Measurements from ENCODE around the gene TAS2R60.
"Not testable (repeated sequence)": the region's sequence is repeated elsewhere in the genome, so short reads cannot be mapped to it uniquely, and the experiment has no call there.

The TAS2R60 gene, protein sequence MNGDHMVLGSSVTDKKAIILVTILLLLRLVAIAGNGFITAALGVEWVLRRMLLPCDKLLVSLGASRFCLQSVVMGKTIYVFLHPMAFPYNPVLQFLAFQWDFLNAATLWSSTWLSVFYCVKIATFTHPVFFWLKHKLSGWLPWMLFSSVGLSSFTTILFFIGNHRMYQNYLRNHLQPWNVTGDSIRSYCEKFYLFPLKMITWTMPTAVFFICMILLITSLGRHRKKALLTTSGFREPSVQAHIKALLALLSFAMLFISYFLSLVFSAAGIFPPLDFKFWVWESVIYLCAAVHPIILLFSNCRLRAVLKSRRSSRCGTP

DNA sequence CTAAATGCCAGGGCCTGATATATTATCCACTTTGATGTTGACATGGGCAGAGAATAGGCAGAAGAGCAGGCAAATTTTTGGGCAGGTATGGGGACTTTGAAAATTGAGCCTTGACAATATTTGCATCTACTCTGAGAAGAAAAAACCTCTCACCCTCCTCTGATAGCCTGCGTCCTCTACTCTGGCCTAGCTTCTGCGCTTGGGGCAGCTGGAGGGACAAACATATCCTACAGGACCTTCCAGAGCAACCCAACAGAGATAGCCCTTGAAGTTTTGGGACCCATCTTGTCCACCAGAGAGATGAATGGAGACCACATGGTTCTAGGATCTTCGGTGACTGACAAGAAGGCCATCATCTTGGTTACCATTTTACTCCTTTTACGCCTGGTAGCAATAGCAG lies at the start of gene TAS2R60:
TSS of gene TAS2R60 (plus strand) at position 301 of the 400 bp plus-strand sequence. CDS start at position 301, 0 bp downstream.
- no peak for TF ChIP-seq ZNF274 (IDR thresholded peaks at IDR 0.05; ENCODE audit: low read depth, low read length)
- H3K4me3 ChIP-seq (ENCODE audit: low read length): no peak within 1 kb of the TSS

DNA sequence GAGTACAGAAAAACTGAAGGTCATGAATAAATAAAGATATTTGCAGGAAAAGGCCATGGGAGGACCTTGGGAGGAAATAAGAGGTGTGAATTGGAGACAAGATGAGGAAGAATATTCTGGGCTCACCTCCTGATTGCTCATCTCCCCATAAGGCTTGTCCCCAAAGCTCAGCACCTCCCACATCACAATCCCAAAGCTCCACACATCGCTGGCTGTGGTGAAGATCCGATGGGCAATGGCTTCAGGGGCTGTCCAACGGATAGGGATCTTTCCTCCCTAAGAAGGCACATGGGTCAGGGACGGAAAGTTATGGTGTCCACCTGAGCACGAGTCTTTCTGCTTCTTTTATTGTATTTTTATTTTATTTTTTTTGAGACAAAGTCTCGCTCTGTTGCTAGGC lies 49.2 kb upstream of the TAS2R60 start:
- no peak overlapping the region for H3K4me3 ChIP-seq (ENCODE audit: low read length)
- no peak for TF ChIP-seq ZNF274 (IDR thresholded peaks at IDR 0.05; ENCODE audit: low read depth, low read length)

DNA sequence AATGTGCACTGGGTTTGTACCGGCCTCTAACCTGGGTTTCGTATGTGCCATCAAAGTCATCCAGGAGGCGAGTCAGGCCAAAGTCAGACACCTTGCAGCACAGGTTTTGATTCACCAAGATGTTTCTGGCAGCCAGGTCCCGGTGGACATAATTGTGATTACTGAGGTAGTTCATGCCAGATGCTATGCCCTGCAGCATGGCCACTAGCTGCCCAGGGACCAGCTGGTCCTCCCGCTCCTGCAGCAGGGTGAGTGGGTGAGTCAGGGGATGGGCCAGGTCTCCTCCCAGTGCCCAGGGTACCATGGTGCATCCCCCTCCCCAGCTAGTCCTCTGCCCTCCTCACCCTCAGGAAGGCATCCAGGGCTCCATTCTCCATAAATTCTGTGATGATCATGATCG lies 48.5 kb upstream of the TAS2R60 start:
- H3K4me3 ChIP-seq (ENCODE audit: low read length): no peak overlapping the region
- no peak for TF ChIP-seq ZNF274 (IDR thresholded peaks at IDR 0.05; ENCODE audit: low read depth, low read length)

DNA sequence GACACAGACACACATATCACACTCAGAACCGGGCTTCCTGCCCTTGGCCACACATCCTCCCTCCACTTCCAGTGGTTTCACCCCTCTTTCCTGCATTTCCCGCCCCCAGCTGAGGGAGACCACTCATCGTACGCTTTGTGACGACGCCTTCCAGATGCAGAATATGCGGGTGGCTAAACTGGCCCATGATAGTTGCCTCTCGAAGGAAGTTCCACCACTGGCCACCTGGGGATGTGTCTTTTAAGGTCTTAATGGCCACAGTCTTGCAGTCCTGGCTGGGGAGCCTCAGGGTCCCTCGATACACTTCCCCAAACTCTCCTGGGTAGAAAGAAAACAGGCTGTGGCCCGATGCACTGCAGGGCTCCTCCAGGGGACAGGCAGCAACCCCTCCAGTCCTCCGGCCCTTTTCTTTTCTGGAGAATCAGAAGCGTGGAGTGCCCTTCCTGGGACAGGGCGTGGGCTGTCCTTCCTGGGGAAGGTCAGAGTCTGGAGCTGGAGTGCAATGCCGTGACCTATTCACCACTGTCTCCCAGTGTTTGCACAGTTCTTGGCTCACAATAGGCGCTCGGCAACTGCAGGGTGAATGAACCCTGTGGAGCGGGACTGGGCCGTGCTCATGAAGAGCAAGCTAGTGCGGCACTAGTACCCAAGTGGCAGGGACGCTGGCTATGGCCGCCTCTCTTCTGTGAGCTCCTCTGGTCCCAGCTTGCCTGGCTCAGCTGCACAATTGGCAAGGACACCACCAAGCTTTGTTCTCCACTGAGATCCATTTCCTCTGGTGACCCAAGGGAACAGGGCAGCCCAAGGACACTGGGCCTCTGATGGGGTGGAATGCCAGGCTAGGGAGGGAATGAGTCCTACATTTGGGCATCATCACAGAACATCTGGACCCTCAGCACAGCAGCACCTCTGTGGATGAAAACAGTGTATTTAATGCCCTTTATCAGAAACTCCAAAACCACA lies 47.8 kb upstream of the TAS2R60 start:
- TF ChIP-seq ZNF274 (IDR thresholded peaks at IDR 0.05; ENCODE audit: low read depth, low read length): no peak
- H3K4me3 ChIP-seq (ENCODE audit: low read length): no peak overlapping the region

DNA sequence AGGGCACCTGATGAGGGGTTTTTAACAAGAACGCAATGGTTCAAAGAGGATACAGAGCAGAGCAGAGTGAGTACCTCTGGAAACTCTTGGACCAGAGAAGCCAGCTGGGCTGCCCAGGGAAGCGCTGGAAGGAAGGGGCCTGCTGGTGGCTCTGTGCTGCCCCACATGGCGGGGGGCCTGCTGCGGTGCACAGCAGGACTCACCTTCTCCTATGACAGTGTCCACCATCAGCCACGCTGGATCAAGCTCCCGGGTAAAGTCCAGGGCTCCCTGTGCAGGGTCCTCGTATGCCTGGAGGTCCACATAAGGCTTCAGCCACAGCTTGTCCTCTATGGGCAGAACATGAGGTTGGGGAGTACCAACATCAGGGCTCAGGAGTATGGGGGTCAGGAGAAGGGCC lies 47.1 kb upstream of the TAS2R60 start:
- no peak for TF ChIP-seq ZNF274 (IDR thresholded peaks at IDR 0.05; ENCODE audit: low read depth, low read length)
- no peak overlapping the region for H3K4me3 ChIP-seq (ENCODE audit: low read length)

DNA sequence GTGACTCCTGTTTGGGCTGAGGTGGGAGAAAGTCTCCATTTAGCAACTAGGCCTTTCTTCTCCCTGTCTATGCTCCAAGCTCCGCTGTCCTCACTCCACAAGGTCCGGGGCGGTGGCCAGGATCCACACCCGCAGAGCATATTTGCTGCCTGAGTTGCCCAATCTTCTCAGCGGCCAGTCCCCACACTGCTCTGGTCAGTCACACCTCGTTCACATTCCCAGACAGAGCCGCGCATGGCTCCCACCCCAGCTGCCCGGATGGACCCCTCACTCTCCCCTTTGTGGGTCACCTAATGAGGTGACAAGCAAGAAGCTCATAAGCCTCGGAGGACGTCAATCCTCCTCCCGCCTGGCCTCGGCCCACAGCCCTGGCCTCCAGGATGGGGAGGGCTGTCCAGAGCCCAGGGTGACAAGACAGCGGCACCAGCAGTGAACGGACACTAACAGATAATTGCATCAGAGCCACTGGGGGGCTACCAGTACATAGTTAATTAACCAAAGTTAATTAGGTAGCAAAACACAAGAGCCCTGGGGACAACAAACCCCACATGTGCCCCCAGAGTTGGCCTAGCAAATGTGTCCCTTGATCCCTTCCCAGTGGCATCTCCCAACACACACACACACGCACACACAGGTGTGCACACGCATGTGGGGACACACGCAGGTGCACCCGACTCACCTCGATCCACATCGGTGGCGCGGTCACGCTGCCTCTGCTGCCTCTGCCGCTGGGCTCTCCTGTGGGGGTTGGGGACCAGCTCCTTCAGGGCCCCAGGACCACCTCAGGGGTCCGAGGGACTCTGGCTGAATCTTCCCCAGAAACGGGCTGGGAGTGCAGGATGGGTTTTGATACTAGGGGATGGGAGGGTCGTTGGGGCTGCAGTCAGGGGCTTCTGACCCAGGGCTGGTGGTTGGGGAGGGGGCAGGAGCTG lies 46.4 kb upstream of the TAS2R60 start:
- no peak for TF ChIP-seq ZNF274 (IDR thresholded peaks at IDR 0.05; ENCODE audit: low read depth, low read length)
- no peak overlapping the region for H3K4me3 ChIP-seq (ENCODE audit: low read length)

DNA sequence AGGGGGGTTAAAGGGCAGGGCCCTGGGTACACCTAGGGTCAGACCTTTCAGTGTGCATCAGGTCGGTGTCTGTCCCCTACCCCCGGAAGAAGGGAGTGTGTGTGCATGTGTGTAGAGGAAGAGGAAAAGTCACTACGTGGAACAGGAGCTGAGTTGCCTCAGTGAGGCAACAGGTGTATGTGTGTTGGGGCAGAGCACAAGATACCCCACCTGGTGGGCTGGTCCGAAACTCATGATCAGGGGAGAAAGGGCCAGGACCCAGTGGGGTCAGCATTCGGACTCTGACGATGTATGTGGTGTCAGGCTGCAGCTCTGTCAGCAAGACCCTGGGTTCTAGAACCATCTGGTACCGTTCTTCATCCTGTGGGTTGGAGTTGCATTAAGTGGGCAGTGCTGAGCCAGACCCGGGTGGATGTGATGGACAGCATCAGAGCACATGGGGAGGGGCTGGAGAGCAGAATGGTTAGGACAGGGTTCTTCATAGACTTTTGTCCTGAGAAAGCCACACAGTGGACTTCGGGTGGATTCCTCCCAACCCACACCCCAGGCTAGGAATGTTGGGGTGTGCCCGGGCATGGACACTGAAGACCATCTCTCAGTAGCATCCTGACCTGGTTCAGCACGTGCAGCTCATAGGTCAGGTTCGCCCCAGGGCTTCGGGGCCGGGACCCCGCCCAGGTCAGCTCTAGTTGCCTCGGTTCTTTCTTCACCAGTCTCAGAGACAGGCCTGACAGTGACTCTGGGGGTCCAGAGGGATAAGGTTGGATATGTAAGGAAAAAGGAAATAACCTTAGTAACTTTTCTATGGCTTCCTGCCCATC lies 45.3 kb upstream of the TAS2R60 start:
- no peak overlapping the region for H3K4me3 ChIP-seq (ENCODE audit: low read length)
- no peak for TF ChIP-seq ZNF274 (IDR thresholded peaks at IDR 0.05; ENCODE audit: low read depth, low read length)

DNA sequence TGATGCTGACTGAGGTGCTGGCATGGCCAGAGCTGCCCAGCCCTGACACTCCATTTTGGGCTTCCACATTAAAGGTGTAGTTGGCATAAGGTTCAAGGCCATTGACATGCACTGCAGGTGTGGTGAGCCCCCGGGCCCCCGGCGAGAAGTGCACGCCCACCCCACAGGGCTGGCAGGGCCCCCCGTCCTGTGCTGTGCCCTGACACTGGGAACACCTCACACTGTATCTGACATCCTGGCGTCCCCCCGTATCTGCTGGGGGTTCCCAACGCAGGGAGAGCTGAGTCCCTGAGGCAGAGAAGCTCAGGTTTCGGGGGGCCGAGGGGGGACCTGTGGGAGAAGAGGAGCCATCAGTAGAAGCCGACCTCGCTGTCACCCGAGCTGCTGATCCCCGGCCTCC lies 44.6 kb upstream of the TAS2R60 start:
- no peak for TF ChIP-seq ZNF274 (IDR thresholded peaks at IDR 0.05; ENCODE audit: low read depth, low read length)
- no peak overlapping the region for H3K4me3 ChIP-seq (ENCODE audit: low read length)

DNA sequence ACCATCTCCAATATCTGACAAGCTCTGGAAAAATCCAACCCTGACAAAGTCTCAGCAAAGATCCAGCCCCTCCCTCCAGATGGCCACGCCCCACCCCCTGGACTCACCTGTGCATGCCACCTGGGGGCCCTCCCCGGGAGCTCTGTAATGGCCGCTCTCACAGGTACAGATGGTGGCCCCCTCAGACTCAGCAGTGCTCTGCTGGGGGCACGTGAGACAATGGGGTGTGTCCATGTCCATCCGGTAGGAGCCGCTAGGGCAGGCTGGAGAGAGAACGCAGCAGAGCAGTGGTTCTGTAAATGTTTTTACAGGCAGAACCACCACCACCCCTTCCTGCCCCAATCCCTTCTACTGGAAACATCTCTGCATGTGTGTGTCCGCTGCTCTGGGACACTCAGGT lies 44.1 kb upstream of the TAS2R60 start:
- TF ChIP-seq ZNF274 (IDR thresholded peaks at IDR 0.05; ENCODE audit: low read depth, low read length): no peak
- H3K4me3 ChIP-seq (ENCODE audit: low read length): no peak overlapping the region

DNA sequence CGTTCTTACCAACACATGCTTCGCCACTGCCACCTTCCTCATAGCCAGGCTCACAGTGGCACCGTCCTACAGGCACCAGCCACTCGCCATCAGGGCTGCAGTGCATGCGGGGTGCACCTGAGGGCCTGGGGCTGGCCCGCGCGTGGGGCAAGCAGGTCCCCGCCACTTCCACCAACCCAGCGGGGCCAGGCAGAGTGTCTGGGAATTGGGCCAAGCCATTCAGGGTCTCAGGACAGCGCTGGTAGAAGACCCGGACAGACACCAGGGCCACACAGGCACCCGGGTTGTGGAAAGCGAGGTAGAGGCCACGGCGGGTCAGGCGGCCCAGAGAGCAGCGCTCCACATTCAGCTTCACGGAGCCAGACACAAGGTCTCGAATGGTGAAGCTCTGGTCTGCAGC lies 43.6 kb upstream of the TAS2R60 start:
- TF ChIP-seq ZNF274 (IDR thresholded peaks at IDR 0.05; ENCODE audit: low read depth, low read length): no peak
- H3K4me3 ChIP-seq (ENCODE audit: low read length): no peak overlapping the region

DNA sequence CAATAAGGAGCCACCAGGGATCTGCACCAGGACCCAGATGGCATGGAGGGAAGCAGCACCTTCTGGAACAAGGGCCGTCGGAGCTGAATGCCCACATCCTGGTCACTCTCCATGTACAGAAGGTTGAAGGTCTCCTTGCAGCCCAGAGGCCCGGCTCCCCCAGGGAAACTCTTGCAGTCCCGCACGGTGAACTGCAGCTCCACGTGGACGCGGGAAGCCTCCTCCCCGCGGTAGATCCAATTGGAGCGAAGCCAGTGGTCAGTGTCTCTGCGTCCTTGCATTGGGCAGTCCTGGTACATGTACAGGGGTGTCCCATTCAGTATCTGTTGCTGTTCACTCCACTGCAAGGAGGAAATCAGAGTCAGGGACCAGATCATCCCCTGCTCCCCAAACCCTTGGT lies 42.0 kb upstream of the TAS2R60 start:
- TF ChIP-seq ZNF274 (IDR thresholded peaks at IDR 0.05; ENCODE audit: low read depth, low read length): no peak
- no peak overlapping the region for H3K4me3 ChIP-seq (ENCODE audit: low read length)

DNA sequence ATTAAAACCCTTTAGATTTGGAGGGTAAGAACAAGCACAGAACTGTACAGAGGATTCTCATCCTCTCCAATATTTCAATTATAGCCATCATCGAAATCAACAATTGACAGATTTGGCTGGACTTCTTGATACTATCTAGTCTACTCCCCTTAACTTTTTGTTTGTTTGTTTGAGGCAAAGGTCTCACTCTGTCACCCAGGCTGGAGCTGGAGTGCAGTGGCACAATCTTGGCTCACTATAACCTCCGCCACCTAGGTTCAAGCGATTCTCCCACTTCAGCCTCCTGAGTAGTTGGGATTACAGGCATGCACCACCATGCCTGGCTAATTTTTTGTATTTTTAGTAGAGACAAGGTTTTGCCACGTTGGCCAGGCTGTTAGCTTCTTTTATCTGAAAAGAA lies 41.0 kb upstream of the TAS2R60 start:
- H3K4me3 ChIP-seq (ENCODE audit: low read length): not testable (repeated sequence)

Measured in GM08714 (cell line).